Breast epithelium (tissue), 3 donors: ENCODE measurements around the gene ALKBH5.

Source experiments
- POLR2A ChIP-seq: fragments of 450-650 bp; IDR thresholded peaks from one replicate; pipeline ENCODE4 v1.6.1; 2016; ENCODE audit warnings: antibody characterized with exemption, mild to moderate bottlenecking, moderate library complexity
- POLR2AphosphoS5 ChIP-seq, 3 donors: sonication (generic); formaldehyde crosslinking; IDR thresholded peaks; one replicate each; pipeline ENCODE4 v1.6.1; 2017; ENCODE audit warnings: antibody characterized with exemption in 3 of 3
- TF ChIP-seq, protein P1 (sequence below), 3 donors: fragments of 450-650 bp; IDR thresholded peaks; one replicate each; pipeline ENCODE4 v1.5.1; 2016 to 2017; ENCODE audit warnings: antibody characterized with exemption in 3 of 3, mild to moderate bottlenecking in 3 of 3, moderate library complexity in 3 of 3

DNA sequence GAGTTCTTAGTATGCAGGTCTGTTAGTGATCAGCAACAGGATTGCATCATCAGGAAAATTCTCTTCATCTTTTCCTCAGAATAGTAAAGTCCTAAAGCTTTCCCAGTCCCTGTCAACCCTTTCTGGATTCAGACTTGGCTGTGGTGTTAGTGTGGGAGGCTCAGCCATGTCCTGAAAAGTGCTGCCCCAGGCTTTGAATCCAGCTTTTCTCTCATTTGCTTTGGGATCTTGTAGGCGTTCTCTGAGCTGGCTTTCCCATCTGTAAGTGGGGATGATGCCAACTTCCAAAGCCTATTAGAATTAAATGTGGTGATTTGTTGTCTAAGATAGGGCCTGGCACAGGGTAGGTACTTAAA, 3.0 kb downstream of the ALKBH5 start:
- TF ChIP-seq, protein P1, sequence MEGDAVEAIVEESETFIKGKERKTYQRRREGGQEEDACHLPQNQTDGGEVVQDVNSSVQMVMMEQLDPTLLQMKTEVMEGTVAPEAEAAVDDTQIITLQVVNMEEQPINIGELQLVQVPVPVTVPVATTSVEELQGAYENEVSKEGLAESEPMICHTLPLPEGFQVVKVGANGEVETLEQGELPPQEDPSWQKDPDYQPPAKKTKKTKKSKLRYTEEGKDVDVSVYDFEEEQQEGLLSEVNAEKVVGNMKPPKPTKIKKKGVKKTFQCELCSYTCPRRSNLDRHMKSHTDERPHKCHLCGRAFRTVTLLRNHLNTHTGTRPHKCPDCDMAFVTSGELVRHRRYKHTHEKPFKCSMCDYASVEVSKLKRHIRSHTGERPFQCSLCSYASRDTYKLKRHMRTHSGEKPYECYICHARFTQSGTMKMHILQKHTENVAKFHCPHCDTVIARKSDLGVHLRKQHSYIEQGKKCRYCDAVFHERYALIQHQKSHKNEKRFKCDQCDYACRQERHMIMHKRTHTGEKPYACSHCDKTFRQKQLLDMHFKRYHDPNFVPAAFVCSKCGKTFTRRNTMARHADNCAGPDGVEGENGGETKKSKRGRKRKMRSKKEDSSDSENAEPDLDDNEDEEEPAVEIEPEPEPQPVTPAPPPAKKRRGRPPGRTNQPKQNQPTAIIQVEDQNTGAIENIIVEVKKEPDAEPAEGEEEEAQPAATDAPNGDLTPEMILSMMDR (IDR thresholded peaks at IDR 0.05) = no peak
- TF ChIP-seq POLR2A (no peak), POLR2AphosphoS5 (IDR thresholded peaks at IDR 0.05) (no peak)
